ENCODE measurements around the gene FLYWCH2. TPM values are rescaled to one million over a fixed set of nuclear protein-coding genes. Genes with fewer than 3 reads are reported as not detected.

FLYWCH2 gene
- total and polyA plus RNA-seq, 2 of the 13 experiments (the other 11 are each of a cell fraction or from before 2014, with no cell fraction given), result 16.9 to 19.8 TPM

DNA sequence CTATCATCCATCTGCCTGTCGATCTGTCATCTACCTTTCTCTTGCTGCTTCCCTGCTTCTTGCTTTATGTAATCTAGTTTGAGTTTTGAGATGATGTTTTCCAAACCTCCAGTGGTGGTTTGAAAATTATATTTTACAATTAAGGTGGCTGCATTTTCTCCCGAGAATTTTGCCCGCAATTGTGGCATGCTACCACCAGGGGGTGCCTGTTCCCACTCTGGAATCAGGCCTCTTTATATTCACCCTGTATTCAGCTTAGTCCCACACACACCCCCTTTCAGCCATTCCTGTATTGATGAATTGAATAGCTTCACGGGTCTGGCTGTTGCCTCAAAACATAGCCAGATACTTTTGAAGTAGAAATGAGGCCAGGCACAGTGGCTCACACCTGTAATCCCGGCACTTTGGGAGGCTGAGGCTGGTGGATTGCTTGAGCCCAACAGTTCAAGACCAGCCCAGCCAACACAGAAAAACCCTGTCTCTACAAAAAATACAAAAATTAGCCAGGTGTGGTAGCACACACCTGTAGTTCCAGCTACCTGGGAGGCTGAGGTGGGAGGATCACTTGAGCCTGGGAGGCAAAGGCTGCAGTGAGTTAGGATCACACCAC is 28.2 kb upstream of the FLYWCH2 start:
- peak; percentile 12 for FAIRE-seq
- in situ Hi-C loops (cut with HindIII; ENCODE audit: extremely low pct_ligation_motif_present, low pct_unique_long_range_greater_than_20kb), result no loop called here
- Histone ChIP-seq H3K36me3 (replicated peaks in 1 of 2; ENCODE audit: control insufficient read depth in 1 of 2, insufficient read depth in 2 of 2, low read length in 2 of 2) (no peaks in the 10 kb centered on the region), H4K20me1 (ENCODE audit: insufficient read depth, low read length) (no peaks in the 10 kb centered on the region), H3K79me2 (ENCODE audit: insufficient read depth, low read length) (no peaks in the 10 kb centered on the region), H3K9me3 (ENCODE audit: low read length) (peaks cover 6% of the 10 kb centered on the region; the same call in 1 of the 2 replicates), H3K27me3 (ENCODE audit: control insufficient read depth in 1 of 2, insufficient read depth in 2 of 2, low read length in 2 of 2) (peaks cover 2 to 7% of the 10 kb centered on the region in 2 experiments; a peak in 3 of 5 replicates), H3K4me2 (ENCODE audit: low read depth, low read length) (no peak overlapping the region), H3K27ac (ENCODE audit: extremely low read length, insufficient read depth, low read length) (no peak overlapping the region), H2AFZ (ENCODE audit: low read length) (no peak overlapping the region), H3K9ac (ENCODE audit: insufficient read depth, low read depth, low read length) (no peak overlapping the region), H3K4me3 (replicated peaks in 1 of 3; ENCODE audit: insufficient read depth in 1 of 3, low read depth in 2 of 3, low read length in 3 of 3) (no peak overlapping the region), H3K4me1 (ENCODE audit: insufficient read depth, low read length) (peaks cover 16% of the 10 kb centered on the region)
- ATAC-seq, result no peak
- TF ChIP-seq, protein P1, sequence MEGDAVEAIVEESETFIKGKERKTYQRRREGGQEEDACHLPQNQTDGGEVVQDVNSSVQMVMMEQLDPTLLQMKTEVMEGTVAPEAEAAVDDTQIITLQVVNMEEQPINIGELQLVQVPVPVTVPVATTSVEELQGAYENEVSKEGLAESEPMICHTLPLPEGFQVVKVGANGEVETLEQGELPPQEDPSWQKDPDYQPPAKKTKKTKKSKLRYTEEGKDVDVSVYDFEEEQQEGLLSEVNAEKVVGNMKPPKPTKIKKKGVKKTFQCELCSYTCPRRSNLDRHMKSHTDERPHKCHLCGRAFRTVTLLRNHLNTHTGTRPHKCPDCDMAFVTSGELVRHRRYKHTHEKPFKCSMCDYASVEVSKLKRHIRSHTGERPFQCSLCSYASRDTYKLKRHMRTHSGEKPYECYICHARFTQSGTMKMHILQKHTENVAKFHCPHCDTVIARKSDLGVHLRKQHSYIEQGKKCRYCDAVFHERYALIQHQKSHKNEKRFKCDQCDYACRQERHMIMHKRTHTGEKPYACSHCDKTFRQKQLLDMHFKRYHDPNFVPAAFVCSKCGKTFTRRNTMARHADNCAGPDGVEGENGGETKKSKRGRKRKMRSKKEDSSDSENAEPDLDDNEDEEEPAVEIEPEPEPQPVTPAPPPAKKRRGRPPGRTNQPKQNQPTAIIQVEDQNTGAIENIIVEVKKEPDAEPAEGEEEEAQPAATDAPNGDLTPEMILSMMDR (CRISPR knock-in tag; IDR thresholded peaks at IDR 0.05), result peak; percentile 64
- TF ChIP-seq, protein P2, sequence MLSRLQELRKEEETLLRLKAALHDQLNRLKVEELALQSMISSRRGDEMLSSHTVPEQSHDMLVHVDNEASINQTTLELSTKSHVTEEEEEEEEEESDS (CRISPR knock-in tag; IDR thresholded peaks at IDR 0.05; ENCODE audit: borderline replicate concordance), result no peak
- TF ChIP-seq SMC3 (IDR thresholded peaks at IDR 0.05; ENCODE audit: low read length) (peak; percentile 53; the same call in 1 of the 2 replicates), STAG1 (CRISPR knock-in tag; IDR thresholded peaks at IDR 0.05) (peak; percentile 27)
- TF ChIP-seq, protein P3, sequence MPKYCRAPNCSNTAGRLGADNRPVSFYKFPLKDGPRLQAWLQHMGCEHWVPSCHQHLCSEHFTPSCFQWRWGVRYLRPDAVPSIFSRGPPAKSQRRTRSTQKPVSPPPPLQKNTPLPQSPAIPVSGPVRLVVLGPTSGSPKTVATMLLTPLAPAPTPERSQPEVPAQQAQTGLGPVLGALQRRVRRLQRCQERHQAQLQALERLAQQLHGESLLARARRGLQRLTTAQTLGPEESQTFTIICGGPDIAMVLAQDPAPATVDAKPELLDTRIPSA (CRISPR knock-in tag; IDR thresholded peaks at IDR 0.05; ENCODE audit: borderline replicate concordance), result no peak
- BruUV-seq (replicated peaks), result no TSS peak
- DNase-seq (ENCODE audit: low spot score), result no peak
- ChIA-PET POLR2A (interaction anchor here (1.9 kb wide), 1 partner anchor 14 kb away, joined by 15 read pairs; no protein-coding TSS in a partner anchor), CTCF (ENCODE audit: low intra/inter-chr PET ratio, low total read pairs) (interaction anchor here (1.3 to 4.2 kb wide), 3 partner anchors 14 to 72 kb away, joined by 9 to 30 read pairs (median 11); no protein-coding TSS in a partner anchor)
- WGBS (ENCODE audit: low lambda C conversion rate), result 0% methylated on average over 5 of the region's 5 CpGs
- intact Hi-C loops (cut with micrococcal nuclease; ENCODE audit: unreplicated experiment), result loop anchor here (1.0 to 2.0 kb wide), 2 partner anchors 13 to 16 kb away; no protein-coding TSS in a partner anchor

All from HepG2 (cell line).